Brain microvascular endothelial cell (primary cell): ENCODE results near the gene ALKBH5.

Experiments
- DNase-seq: peaks from one replicate; pipeline ENCODE4 v3.0.0-alpha.2; 2020
- H3K27ac ChIP-seq: fragments of 250-450 bp; sonication (Bioruptor Pico); 2 replicates; pipeline ENCODE4 v1.5.1; 2020; ENCODE audit warnings: mild to moderate bottlenecking, moderate library complexity
- H3K27me3 ChIP-seq: fragments of 250-450 bp; sonication (Bioruptor Pico); replicated peaks from 2 replicates; pipeline ENCODE4 v1.5.1; 2020; ENCODE audit warnings: mild to moderate bottlenecking
- H3K36me3 ChIP-seq: fragments of 250-450 bp; sonication (Bioruptor Pico); replicated peaks from 2 replicates; pipeline ENCODE4 v1.5.1; 2020; ENCODE audit warnings: mild to moderate bottlenecking
- H3K4me3 ChIP-seq: 2 replicates; pipeline ENCODE4 v1.5.1; 2011; ENCODE audit warnings: low read depth, mild to moderate bottlenecking, control low read depth, low read length, moderate library complexity
- in situ Hi-C: cut with HindIII; loops from 2 replicates; pipeline ENCODE4 v1.10.0; 2017; ENCODE audit warnings: low sequenced_read_pairs, low pct_ligation_motif_present
- TF ChIP-seq, protein P1 (sequence below): IDR thresholded peaks from 2 replicates; pipeline ENCODE4 v1.5.1; 2011; ENCODE audit warnings: low read depth, mild to moderate bottlenecking, moderate library complexity, low read length, control low read depth, inconsistent platforms; ENCODE audit errors: missing control alignments

ALKBH5 gene

DNA sequence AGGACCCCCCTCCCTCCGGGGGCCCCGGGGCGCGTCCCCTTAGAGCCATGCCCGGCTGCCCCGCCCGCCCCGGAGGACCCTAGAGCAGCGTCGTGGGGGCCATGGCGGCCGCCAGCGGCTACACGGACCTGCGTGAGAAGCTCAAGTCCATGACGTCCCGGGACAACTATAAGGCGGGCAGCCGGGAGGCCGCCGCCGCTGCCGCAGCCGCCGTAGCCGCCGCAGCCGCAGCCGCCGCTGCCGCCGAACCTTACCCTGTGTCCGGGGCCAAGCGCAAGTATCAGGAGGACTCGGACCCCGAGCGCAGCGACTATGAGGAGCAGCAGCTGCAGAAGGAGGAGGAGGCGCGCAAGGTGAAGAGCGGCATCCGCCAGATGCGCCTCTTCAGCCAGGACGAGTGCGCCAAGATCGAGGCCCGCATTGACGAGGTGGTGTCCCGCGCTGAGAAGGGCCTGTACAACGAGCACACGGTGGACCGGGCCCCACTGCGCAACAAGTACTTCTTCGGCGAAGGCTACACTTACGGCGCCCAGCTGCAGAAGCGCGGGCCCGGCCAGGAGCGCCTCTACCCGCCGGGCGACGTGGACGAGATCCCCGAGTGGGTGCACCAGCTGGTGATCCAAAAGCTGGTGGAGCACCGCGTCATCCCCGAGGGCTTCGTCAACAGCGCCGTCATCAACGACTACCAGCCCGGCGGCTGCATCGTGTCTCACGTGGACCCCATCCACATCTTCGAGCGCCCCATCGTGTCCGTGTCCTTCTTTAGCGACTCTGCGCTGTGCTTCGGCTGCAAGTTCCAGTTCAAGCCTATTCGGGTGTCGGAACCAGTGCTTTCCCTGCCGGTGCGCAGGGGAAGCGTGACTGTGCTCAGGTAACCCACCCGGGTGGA is 759 bp downstream of the ALKBH5 start:
- H3K27ac ChIP-seq = peak overlapping the region; percentile 98
- TF ChIP-seq, protein P1, sequence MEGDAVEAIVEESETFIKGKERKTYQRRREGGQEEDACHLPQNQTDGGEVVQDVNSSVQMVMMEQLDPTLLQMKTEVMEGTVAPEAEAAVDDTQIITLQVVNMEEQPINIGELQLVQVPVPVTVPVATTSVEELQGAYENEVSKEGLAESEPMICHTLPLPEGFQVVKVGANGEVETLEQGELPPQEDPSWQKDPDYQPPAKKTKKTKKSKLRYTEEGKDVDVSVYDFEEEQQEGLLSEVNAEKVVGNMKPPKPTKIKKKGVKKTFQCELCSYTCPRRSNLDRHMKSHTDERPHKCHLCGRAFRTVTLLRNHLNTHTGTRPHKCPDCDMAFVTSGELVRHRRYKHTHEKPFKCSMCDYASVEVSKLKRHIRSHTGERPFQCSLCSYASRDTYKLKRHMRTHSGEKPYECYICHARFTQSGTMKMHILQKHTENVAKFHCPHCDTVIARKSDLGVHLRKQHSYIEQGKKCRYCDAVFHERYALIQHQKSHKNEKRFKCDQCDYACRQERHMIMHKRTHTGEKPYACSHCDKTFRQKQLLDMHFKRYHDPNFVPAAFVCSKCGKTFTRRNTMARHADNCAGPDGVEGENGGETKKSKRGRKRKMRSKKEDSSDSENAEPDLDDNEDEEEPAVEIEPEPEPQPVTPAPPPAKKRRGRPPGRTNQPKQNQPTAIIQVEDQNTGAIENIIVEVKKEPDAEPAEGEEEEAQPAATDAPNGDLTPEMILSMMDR = no peak
- peak overlapping the region; percentile 87 for H3K4me3 ChIP-seq
- H3K27me3 ChIP-seq = no peaks in the 10 kb centered on the region
- H3K36me3 ChIP-seq = peaks cover 2% of the 10 kb centered on the region
- in situ Hi-C loops = no loop called here
- no peak for DNase-seq

DNA sequence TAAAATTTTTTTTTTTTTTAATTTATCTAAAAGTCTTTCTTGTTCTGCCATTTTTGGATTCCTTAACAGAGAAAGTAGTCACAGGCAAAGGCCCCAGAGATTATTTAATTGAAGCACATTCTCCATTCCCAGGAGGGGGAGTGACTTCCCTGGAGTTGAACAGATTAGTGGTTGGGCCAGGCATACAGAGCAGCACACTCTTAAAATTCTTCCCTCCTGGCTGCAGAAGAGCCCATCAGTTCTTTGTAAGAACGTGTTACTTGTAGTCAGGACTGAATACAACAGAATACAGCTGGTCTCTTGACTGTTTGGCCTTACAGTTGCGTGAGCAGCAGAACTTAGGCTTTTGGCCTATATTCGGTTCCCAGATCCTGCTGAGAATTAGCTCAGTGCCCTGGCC is 1.8 kb downstream of the ALKBH5 start:
- H3K27me3 ChIP-seq = no peaks in the 10 kb centered on the region
- in situ Hi-C loops = no loop called here
- no peak for DNase-seq

DNA sequence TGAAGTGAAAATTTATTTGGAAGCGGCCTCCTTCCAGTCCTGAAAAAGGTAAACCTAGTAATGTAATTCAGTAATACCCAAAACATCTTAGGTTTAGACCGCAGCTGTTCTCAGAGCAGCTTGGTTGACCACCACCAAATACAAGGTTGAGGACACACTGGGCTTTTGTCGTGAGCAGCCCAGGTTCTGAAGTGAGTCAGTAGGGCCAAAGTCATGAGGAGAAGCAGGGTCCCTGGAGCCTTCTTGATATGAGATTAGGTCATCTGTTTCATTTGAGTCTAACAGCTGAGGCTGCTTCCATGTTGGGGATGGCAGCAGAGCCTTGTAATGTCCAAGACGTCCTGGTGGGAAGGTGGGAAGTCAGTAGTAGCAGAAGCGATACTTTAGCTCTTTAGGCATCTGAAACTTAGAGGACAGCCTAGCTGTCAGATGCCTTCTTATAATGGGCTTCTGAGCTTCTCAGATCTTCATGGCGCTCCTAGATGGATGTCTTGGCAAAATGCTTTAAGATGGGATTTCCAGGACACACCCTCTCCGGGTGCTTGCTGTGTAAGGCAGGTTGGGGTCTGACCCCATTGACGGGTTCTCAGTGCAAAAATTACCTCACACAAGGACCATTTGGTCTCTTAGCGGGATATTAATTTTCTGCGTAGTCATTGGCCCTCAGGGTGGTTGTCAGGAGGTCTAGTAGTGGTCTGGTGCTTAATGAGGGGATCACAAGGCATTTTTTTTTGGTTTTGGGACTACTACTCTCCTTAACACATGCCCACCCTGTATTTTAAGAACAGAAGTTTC is 2.4 kb downstream of the ALKBH5 start:
- in situ Hi-C loops = no loop called here
- H3K27ac ChIP-seq = peak overlapping the region; percentile 22
- peak overlapping the region; percentile 87 for H3K4me3 ChIP-seq
- TF ChIP-seq, protein P1 = no peak
- H3K27me3 ChIP-seq = no peaks in the 10 kb centered on the region
- no peak for DNase-seq
- peaks cover 2% of the 10 kb centered on the region for H3K36me3 ChIP-seq

More for the DNA sequence above, 1.8 kb downstream of the ALKBH5 start:
- Histone ChIP-seq H3K27ac (peak overlapping the region; percentile 22), H3K4me3 (peak overlapping the region; percentile 87), H3K36me3 (peaks cover 2% of the 10 kb centered on the region)
- TF ChIP-seq, protein P1 = no peak

DNA sequence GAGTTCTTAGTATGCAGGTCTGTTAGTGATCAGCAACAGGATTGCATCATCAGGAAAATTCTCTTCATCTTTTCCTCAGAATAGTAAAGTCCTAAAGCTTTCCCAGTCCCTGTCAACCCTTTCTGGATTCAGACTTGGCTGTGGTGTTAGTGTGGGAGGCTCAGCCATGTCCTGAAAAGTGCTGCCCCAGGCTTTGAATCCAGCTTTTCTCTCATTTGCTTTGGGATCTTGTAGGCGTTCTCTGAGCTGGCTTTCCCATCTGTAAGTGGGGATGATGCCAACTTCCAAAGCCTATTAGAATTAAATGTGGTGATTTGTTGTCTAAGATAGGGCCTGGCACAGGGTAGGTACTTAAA is 3.0 kb downstream of the ALKBH5 start:
- H3K36me3 ChIP-seq = peaks cover 2% of the 10 kb centered on the region
- TF ChIP-seq, protein P1 = no peak
- H3K27me3 ChIP-seq = no peaks in the 10 kb centered on the region
- peak overlapping the region; percentile 87 for H3K4me3 ChIP-seq
- in situ Hi-C loops = no loop called here
- H3K27ac ChIP-seq = no peak overlapping the region
- no peak for DNase-seq

DNA sequence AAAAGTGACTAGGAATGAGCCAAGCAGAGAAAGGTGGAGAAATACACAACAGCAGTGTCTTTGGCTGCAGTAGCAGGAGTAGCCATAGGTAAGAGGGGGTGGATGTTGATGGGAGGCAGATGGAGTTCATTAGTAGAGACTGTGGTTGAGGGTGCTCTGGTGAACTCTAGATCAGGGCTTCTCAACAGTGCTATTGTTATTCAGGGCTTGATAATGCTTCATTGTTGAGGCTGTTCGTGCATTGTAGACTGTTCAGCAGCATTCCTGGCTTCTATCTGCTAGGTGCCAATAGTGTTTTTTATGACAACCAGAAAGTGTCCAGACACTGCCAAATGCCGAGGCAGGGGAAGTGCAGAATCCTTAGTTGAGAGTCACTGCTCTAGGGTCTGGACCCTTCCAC is 3.6 kb downstream of the ALKBH5 start:
- TF ChIP-seq, protein P1 = no peak
- DNase-seq = no peak
- H3K27me3 ChIP-seq = no peaks in the 10 kb centered on the region
- H3K36me3 ChIP-seq = peaks cover 2% of the 10 kb centered on the region
- H3K4me3 ChIP-seq = peak overlapping the region; percentile 87
- no peak overlapping the region for H3K27ac ChIP-seq
- in situ Hi-C loops = no loop called here
